Hepatocyte (in vitro differentiated cells): ENCODE measurements around the gene THAP5. TPM values are rescaled to one million over a fixed set of nuclear protein-coding genes. Genes with fewer than 3 reads are reported as not detected.
A peak's percentile ranks its signal among the peaks of the same experiment; 100 is the strongest.

ENCODE experiments used
- DNase-seq: peaks from one replicate; pipeline ENCODE4 v3.0.0-alpha.2; 2016; ENCODE audit warnings: low spot score
- H2AFZ ChIP-seq: fragments of 200-600 bp; sonication (generic); 2 replicates; pipeline ENCODE4 v1.6.0; 2016; ENCODE audit warnings: antibody characterized with exemption, mild to moderate bottlenecking
- H3K27ac ChIP-seq: fragments of 200-600 bp; sonication (generic); 2 replicates; pipeline ENCODE4 v1.5.1; 2016; ENCODE audit warnings: mild to moderate bottlenecking
- H3K27me3 ChIP-seq: fragments of 200-600 bp; sonication (generic); 2 replicates; pipeline ENCODE4 v1.6.1; 2016
- H3K36me3 ChIP-seq: fragments of 200-600 bp; sonication (generic); replicated peaks from 2 replicates; pipeline ENCODE4 v1.5.1; 2016; ENCODE audit warnings: low read depth; ENCODE audit not compliant: insufficient read depth
- H3K4me1 ChIP-seq: fragments of 200-600 bp; sonication (generic); 2 replicates; pipeline ENCODE4 v1.5.1; 2016; ENCODE audit warnings: mild to moderate bottlenecking, moderate library complexity; ENCODE audit not compliant: insufficient read depth
- H3K4me2 ChIP-seq: fragments of 200-600 bp; sonication (generic); 2 replicates; pipeline ENCODE4 v1.6.0; 2016
- H3K4me3 ChIP-seq: fragments of 200-600 bp; sonication (generic); 2 replicates; pipeline ENCODE4 v1.5.1; 2016; ENCODE audit warnings: mild to moderate bottlenecking
- H3K79me2 ChIP-seq: fragments of 200-600 bp; sonication (generic); 2 replicates; pipeline ENCODE4 v1.6.0; 2017; ENCODE audit warnings: mild to moderate bottlenecking
- H3K9me2 ChIP-seq: fragments of 200-600 bp; sonication (generic); replicated peaks from 2 replicates; pipeline ENCODE4 v1.6.0; 2017; ENCODE audit warnings: mild to moderate bottlenecking; ENCODE audit not compliant: insufficient read depth
- H3K9me3 ChIP-seq: fragments of 200-600 bp; sonication (generic); 2 replicates; pipeline ENCODE4 v1.5.1; 2016; ENCODE audit warnings: low read depth, mild to moderate bottlenecking
- H4K20me1 ChIP-seq: fragments of 200-600 bp; sonication (generic); 2 replicates; pipeline ENCODE4 v1.6.0; 2016; ENCODE audit warnings: mild to moderate bottlenecking; ENCODE audit not compliant: insufficient read depth, poor library complexity, severe bottlenecking
- CTCF ChIP-seq: fragments of 200-600 bp; sonication (generic); IDR thresholded peaks from 2 replicates; pipeline ENCODE4 v1.5.1; 2016; ENCODE audit warnings: antibody characterized with exemption, mild to moderate bottlenecking; ENCODE audit not compliant: poor library complexity
- EZH2 ChIP-seq: fragments of 200-600 bp; sonication (generic); IDR thresholded peaks from 2 replicates; pipeline ENCODE4 v1.6.1; 2016; ENCODE audit warnings: antibody characterized with exemption, mild to moderate bottlenecking, borderline replicate concordance
- EZH2phosphoT487 ChIP-seq: fragments of 200-600 bp; sonication (generic); IDR thresholded peaks from one replicate; pipeline ENCODE4 v1.6.1; 2018; ENCODE audit warnings: antibody characterized with exemption, mild to moderate bottlenecking, low read depth, moderate library complexity; ENCODE audit not compliant: unreplicated experiment, severe bottlenecking
- WGBS: methylation state at CpG from one replicate; pipeline ENCODE4 v1.1.6; 2016; ENCODE audit warnings: low lambda C conversion rate; ENCODE audit errors: missing lambda C conversion rate; 5-methylcytosine and 5-hydroxymethylcytosine counted together
- polyA plus RNA-seq: library from polyadenylated mRNA; unstranded; fragments of >200 nt; fragmentation: Nextera tagmentation; extraction: Ambion mirVana; gene quantifications from 2 replicates; pipeline ENCODE4 v1.2.1, GENCODE V29; 2016
- total RNA-seq: library from RNA; depleted of rRNA; stranded (reverse); fragments of >200 nt; gene quantifications from 2 replicates; pipeline ENCODE4 v1.2.3, GENCODE V29; 2014

The THAP5 gene
- total and polyA plus RNA-seq, 2 experiments from 2014 or later, result 8.8 to 36.9 TPM

GRCh38 chr7:108613949-108614381 is 44.5 kb upstream of the THAP5 start:
- WGBS, result 63% methylated on average over 4 of the region's 4 CpGs
- Histone ChIP-seq H3K9me3 (no peaks in the 10 kb centered on the region), H3K4me3 (no peak overlapping the region), H2AFZ (peak overlapping the region; percentile 3), H3K27me3 (no peaks in the 10 kb centered on the region), H3K27ac (peak overlapping the region; percentile 18), H3K79me2 (no peaks in the 10 kb centered on the region), H3K36me3 (no peaks in the 10 kb centered on the region), H4K20me1 (no peaks in the 10 kb centered on the region), H3K4me2 (peak overlapping the region; percentile 17), H3K4me1 (peaks cover 12% of the 10 kb centered on the region), H3K9me2 (no peaks in the 10 kb centered on the region)
- DNase-seq, result peak; percentile 43
- TF ChIP-seq CTCF (no peak), EZH2phosphoT487 (no peak), EZH2 (no peak)

- Histone ChIP-seq H3K27ac (peak overlapping the region; percentile 2), H3K9me3 (no peaks in the 10 kb centered on the region), H3K9me2 (no peaks in the 10 kb centered on the region), H3K4me1 (peaks cover 12% of the 10 kb centered on the region), H3K4me3 (no peak overlapping the region), H3K27me3 (no peaks in the 10 kb centered on the region), H3K79me2 (no peaks in the 10 kb centered on the region), H2AFZ (peak overlapping the region; percentile 3), H3K4me2 (peak overlapping the region; percentile 17), H3K36me3 (no peaks in the 10 kb centered on the region), H4K20me1 (no peaks in the 10 kb centered on the region)
- DNase-seq, result peak; percentile 71
- TF ChIP-seq EZH2phosphoT487 (no peak), CTCF (peak; percentile 86)
- 10% methylated on average over 5 of the region's 5 CpGs for WGBS
Observed at GRCh38 chr7:108613147-108613948, 43.8 kb upstream of the THAP5 start.

- H3K4me3 ChIP-seq, result no peak overlapping the region
- WGBS, result 68% methylated on average over 4 of the region's 4 CpGs
- H3K36me3 ChIP-seq, result no peaks in the 10 kb centered on the region
- no peaks in the 10 kb centered on the region for H3K79me2 ChIP-seq
- H4K20me1 ChIP-seq, result no peaks in the 10 kb centered on the region
- H3K9me3 ChIP-seq, result no peaks in the 10 kb centered on the region
- peaks cover 14% of the 10 kb centered on the region for H3K4me1 ChIP-seq
- no peak overlapping the region for H2AFZ ChIP-seq
- no peak overlapping the region for H3K4me2 ChIP-seq
- DNase-seq, result no peak
- H3K9me2 ChIP-seq, result no peaks in the 10 kb centered on the region
- no peaks in the 10 kb centered on the region for H3K27me3 ChIP-seq
- TF ChIP-seq EZH2, result no peak
- no peak for TF ChIP-seq EZH2phosphoT487
- no peak for TF ChIP-seq CTCF
- H3K27ac ChIP-seq, result no peak overlapping the region
Observed at GRCh38 chr7:108611268-108611667, 41.8 kb upstream of the THAP5 start.
